Ishikawa (cell line): ENCODE data around the gene GAREM1.

Experiments
- EP300 ChIP-seq: IDR thresholded peaks from 2 replicates; pipeline ENCODE4 v1.6.1; 2012; ENCODE audit warnings: borderline replicate concordance
- TF ChIP-seq, protein P1 (sequence below): IDR thresholded peaks from 2 replicates; pipeline ENCODE4 v1.6.1; 2012

DNA sequence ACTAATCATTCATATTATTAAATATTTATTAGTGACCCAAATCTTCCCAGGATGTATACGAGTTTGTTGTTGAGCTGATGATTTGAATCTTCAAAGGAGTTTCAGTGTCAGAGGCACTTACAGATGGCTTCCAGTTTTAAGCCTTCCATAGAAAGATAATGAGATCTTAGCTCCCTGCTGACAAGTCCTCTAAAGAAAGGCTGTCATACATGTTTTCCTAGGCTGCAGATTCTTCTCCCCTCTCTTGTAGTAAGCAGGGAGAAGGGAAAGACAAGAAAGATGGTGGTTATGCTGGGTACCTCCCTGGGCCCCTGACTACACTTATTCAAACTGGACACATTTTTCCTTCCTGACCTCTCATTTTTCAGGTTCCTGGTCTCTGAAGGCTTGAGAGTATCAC is 8.1 kb upstream of the GAREM1 start:
- TF ChIP-seq, protein P1, sequence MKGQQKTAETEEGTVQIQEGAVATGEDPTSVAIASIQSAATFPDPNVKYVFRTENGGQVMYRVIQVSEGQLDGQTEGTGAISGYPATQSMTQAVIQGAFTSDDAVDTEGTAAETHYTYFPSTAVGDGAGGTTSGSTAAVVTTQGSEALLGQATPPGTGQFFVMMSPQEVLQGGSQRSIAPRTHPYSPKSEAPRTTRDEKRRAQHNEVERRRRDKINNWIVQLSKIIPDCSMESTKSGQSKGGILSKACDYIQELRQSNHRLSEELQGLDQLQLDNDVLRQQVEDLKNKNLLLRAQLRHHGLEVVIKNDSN = no peak
- TF ChIP-seq EP300 = no peak
